Activated T-helper 1 cell treated with Interleukin-2 at 50 U/mL for 16 hours (primary cell): ENCODE data around the gene ZMYND10.

Experiments used
- DNase-seq: peaks from one replicate; pipeline ENCODE4 v3.0.0-alpha.2; 2020; ENCODE audit warnings: low read depth

ZMYND10 gene

DNA sequence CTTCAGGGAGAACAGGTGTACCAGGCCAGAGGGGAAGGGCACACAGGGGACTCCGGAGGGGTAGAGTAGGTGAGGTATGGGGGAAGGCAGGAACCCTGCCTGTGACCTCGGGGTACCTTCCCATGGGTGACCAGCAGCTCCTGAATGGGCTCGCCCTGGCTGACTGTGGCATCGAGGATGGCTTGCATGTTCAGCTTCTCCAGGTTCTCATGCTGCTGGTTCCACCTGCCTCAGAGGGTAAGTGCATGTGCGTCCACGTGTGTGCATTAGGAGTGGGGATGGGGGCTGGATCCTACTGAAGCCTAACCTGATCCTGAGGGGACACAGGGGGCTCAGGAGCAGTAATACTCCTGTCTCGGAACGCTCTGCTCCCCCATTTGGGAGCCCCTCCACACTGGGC is 524 bp downstream of the ZMYND10 start:
- DNase-seq: no peak

DNA sequence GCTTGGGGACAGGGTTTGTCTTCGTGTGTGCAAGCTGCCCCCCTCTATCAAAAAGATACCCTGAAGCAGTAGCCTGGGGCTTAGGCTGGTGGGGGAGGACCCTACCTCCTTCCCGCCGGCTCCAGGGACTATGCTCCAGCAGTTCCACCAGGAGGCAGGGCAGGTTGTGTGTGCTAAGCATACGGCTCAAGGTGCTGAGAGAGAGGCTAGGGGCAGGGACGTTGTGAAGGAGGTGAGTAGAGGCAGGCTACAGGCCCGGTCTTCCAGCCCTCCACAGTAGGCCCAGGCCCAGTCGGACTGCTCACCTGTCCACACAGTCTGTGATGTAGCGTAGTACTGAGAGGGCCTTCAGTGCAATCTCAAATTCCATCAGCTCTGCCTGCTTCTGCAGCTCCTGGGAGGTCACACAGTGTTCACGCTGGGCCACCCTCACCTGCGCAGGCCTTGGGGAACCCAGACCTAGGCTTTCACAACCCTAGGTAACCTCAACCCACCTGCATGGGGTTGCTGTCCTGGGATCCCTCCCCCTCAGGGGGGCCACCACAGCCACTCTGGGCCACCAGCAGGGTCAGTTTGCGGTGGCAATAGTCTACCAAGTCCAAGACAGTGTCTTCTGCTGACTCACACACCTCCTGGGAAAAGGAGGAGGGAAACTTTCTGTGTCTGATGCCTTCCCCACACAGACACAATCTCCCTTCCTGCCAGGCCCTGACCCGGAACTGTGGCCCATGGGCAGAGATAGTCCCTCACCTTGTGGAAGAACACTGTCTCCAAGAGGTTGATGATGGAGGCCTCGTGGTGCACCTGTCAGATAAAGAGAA is 2.5 kb downstream of the ZMYND10 start:
- DNase-seq: no peak

DNA sequence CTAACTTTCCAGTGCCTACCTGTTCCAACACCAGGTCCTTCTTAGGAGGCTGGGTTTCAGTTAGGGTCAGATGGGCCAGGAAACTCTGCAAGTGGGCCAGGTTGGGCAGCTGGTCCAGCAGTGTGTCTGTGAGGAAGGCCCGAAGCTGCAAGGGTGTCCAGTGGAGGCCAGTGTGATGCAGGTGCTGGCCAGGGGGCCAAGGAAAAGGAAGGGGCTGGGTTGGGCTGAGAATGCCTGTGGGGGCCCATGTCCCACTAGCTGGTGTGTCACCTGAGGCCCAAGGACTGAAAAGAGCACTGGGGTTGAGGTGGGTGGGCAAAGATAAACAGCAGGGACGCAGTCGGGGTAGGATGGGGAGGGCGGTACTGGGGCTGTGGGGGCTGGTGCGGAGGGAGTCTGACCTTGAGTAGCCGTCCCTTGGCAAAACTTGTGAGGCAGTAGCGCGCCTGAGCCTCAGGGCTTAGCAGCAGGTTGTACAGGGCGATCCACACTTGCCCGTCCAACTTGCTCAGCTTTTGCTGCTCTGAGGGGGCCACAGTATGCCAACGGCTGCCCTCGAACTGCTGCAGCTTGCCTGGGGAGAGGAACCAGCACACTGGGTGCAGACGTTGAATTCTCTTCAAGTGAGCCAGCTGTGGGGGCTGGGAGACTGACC is 3.4 kb downstream of the ZMYND10 start:
- DNase-seq: no peak

DNA sequence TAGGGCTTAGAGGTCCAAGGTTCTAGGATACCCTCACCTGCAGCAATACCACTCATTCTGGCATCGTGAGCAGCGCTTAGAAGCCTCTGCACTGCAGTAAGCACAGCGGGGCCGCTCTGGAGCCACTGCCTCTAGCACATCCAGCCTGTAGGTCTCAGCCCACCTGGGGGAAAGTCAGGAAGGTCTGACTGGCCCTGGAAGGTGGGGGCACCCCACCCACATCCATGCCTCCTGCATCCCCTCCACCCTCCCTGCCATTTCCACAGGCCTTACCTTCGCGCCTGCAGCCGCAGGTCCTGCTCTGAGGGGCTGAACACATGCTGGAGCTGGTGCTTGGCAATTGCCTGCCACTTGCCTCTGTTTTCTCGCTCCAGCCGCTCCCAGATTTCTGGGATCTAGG is 4.0 kb downstream of the ZMYND10 start:
- no peak for DNase-seq

DNA sequence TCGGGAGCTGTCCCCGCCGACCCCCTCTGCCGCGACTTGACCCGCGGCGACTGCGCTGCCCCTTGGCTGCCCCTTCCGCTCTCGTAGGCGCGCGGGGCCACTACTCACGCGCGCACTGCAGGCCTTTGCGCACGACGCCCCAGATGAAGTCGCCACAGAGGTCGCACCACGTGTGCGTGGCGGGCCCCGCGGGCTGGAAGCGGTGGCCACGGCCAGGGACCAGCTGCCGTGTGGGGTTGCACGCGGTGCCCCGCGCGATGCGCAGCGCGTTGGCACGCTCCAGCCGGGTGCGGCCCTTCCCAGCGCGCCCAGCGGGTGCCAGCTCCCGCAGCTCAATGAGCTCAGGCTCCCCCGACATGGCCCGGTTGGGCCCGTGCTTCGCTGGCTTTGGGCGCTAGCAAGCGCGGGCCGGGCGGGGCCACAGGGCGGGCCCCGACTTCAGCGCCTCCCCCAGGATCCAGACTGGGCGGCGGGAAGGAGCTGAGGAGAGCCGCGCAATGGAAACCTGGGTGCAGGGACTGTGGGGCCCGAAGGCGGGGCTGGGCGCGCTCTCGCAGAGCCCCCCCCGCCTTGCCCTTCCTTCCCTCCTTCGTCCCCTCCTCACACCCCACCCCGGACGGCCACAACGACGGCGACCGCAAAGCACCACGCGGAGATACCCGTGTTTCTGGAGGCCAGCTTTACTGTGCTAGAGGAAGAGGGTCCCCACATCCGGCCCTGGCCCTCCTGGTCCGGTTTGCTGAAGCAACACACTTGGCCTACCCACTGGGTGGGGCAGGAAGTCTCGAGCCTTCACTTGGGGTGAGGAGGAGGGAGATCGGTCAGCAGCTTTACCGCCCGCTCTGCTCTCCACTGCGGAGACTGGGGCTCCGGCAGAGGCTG is 4.8 kb downstream of the ZMYND10 start, which contains the start of gene RASSF1:
Gene RASSF1 (minus strand): TSS at position 389 of the 882 bp plus-strand sequence. CDS start 31 bp downstream, at position 358.
- peak; percentile 49 for DNase-seq

DNA sequence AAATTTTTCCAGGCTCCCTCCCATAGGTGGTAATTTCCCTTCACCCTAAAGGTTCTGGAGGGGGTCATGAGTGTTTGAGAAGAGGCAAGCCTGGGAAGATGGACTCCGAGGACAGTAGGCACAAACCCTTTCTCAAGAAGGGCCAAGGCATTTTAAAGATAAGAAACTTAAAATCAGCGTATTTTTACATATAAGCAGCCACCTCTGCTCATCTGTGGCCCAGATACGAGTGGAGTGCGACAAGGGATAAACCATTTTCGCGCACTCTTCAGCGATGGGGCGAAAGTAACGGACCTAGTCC is 5.4 kb downstream of the ZMYND10 start:
- DNase-seq: no peak

DNA sequence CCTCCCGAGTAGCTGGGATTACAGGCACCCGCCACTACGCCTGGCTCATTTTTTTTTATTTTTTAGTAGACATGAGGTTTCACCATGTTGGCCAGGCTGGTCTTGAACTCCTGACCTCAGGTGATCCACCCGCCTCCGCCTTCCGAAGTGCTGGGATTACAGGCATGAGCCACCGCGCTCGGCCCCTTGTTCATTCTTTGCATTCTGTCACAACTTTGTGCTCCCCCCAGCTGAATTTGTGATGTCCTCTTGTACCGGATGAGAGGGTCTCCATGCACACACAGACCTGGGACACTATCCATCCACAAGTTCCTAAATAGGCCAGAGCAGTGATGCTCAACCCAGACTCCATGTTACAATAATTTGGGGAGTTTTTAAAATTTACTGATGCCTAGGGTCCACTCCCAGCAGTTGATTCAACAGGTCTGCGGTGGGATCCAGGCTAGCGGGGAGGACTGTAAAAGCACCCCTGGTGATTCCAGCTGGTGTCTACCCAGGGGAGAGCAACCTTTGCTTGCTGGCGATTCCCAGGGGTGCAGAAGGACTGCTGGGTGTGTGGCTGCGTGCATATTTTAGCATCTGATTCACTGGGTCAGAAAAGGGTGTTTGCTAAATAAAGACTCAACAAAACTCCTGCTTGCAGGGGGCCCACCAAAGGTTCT is 5.9 kb downstream of the ZMYND10 start:
- DNase-seq: no peak

DNA sequence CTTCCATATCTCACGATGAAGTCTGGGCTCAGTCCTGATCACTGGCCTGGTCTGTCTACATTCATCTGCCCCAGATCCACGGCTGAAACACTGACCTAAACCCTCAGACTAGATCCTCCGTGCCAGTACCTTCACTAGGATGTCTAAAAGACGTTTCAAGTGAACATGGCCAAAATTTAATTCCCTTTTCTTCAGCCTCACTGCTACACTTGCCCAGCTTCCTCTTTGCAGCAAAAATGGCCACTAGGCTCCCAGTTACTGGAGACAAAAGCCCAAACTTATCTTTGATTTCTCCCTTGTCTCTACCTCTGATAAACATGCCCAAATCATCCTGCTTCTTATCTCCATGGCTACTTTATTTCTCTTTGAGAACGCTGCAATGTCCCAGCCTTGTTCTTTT is 6.6 kb downstream of the ZMYND10 start:
- no peak for DNase-seq

DNA sequence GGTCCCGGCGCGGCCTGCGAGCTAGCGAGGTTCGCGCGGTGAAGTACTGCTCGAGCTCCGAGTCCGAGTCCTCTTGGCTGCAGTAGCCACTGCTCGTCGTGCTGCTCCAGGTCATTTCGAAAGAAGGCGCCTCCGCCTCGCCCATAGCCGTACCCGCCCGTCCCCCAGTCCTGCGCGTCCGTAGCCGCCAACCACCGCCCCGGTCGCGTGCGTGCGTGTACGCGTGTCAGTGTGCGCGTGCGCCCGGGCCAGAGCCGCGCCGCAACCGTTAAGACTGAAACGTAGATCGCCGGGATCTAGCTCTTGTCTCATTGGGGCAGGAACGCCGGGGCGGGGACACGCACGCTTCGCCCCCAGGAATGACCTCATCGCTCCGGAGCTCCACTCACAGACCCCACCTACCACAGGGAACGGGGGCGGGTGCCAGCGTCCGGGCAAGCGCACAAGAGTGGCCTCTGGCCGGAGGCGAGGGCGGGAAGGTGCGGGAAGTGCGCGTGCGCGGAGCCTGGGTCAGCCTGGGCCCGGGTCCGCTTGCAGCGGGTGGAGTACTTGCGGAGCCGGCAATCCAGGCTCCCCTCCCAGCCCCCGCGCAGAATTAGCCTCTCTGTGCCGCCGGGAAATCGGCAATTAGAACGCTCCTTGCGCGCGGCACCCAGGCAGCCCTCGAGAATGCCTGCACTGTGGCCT is 8.2 kb downstream of the ZMYND10 start:
- peak; percentile 91 for DNase-seq

DNA sequence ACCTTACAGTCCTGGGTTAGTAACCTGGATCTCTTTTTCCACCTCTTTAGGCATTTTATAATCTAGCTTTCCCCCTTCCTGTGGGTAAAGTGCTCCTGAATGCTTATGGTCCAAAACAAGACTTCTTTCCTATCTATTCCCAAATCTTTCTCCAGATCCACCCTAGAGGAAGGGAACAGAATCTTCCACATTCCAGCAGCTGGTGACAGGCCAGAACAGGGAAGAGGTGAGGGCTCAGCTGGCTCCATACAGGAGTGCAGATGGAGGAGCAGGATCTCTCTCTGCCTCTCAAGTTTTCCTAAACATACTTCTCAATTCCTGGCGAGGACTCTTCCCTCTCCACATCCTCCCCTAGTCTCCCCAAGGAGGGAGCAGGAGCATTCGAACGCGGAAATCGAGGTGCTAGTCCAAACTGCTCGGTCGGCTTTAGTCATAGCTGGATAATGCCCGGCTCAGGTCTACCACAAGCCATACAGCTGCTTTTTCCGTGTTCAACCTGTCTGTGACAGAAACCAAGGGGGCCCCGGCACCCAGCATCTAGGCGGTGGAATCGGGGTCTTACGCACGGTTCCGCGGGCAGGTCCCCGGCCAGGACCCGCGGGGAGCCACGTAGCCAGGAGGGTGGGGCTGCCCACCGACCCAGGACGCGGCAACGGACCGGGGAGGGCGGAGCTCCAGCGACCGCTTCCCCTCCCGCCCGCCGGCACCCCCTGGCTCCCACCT is 8.9 kb downstream of the ZMYND10 start:
- no peak for DNase-seq

DNA sequence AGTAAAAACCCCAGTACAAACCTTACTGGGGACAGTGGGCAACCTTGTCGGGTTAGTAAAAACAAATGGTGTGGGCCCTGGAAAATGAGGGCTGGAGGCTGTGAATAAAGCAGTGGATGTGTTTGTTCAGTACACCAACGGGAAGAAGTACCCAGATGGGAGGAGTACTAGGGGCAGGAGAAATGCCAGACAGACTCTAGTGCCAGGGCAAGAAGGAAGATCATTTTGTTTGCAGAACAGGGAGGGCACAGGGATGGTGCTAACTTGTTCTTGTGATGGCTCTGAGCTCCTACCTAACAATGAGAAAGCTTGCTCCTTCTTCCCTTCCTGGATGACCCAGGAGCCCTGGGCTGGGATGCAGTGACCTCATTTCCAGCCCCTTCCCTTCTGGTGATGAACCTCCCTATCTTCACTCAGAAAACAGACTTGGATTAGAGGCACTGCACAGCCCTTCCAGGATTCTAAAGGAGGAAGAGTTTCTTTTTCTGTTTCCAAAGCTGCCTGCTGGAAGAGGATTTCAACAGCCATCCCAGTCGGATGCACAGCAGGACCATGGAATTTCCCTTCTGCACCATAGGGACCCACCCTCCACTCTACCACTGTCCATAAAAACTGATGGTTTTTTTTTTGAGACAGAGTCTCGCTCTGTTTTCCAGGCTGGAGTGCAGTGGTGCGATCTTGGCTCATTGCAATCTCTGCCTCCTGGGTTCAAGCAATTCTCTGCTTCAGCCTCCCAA is 11.0 kb downstream of the ZMYND10 start:
- no peak for DNase-seq

DNA sequence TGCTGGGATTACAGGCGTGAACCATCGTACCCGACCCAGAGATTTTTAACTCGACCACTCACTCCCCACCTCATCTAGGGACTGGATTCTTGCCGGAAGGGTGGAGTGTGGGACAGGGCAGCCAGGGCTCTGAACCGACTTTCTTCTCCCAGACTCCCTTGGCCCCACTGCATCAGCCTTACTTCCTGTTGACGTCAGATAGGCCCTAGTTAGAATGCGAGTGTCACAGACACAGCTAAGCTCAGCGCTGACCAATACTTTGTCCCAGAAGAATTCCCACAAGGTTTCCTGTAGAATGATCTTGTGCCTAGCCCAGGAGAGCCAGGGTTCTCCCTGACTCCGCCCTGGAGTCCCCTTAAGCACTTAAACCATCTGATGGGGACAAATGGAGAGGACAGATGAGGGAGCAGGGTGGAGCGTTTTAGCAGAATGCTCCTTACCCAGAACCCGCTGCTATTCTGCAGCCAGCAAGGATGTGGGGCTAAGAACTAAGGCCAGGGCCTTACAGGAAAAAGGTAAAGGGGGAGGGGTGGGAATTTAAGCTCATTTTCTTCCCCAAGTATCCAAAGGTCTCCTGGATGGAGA is 11.7 kb downstream of the ZMYND10 start:
- no peak for DNase-seq

DNA sequence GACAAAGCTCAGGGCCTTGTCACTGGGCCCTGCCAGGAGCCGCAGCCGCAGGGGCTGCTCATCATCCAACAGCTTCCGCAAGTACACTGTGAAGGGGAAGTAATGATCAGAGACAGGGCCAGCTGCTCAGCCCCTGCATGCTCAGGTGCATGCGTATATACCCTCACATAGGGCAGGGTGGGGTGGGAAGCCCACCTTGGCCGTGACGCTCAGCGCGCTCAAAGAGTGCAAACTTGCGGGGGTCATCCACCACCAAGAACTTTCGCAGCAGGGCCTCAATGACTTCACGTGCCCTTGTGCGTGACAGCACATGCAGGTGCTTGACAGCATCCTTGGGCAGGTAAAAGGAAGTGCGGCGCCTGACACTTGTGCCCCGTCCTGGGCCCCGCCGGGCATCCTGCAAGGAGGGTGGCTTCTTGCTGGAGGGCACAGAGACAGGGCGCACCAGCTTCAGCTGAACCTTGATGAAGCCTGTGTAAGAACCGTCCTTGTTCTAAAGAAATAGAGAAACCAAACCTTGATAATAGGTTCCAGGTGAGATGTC is 14.1 kb downstream of the ZMYND10 start:
- no peak for DNase-seq

DNA sequence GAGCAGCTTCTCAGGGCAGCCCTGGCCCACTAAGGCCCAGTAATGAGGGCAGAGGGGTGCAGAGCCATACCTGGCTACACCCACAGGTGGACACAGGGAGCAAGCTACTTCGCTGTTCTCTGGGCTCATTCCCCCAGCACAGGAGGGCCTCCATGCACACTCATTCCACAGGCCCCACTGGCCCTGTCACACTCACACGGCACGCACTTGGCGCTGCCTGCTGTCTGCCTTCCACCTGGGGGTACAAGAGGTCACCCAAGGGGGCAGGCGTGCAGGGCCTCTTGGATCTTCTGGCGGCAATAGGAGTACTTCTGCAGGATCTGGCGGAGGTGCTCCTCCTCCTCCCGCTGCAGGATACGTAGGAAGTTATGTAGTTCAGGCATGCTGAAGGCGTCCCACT is 15.2 kb downstream of the ZMYND10 start:
- no peak for DNase-seq

DNA sequence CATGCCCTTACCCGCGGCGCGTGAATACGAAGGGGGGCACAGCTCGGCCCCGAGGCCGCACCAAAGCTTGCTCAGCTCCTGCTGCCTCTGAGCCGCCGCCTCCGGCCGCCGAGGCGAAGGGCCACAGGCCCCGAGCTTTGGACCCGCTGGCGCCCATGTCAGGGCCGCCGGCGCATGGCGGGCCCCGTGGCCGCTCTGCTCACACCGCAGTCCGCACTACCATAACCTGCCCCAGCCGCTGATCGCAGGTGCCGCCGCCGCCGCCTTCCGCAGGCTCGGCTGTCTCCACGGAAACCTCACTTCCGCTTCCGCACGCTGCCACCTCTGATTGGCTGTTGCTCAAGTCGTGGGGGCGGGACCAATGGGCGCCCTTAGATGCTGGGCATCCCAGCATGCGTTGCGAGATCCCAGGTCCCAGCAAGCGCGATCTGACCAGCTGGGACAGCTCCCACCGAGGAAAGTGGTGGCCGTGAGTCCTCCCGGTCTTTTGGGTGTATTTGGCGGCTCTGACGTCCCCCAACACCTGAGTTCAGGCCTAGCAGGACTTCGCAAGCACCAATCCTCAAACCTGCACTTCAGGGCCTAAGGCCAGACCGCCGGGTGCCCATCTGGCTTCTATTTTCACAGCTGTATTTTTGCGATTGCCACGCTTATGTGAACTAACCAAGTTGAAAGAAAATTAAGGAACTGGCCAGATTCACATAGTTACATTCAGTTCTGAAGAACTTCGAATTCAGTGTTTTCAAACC is 17.4 kb downstream of the ZMYND10 start, which contains the start of gene TUSC2:
Gene TUSC2 (minus strand): TSS at position 281 of the 749 bp plus-strand sequence. CDS start 124 bp downstream, at position 157.
- DNase-seq: peak; percentile 89

DNA sequence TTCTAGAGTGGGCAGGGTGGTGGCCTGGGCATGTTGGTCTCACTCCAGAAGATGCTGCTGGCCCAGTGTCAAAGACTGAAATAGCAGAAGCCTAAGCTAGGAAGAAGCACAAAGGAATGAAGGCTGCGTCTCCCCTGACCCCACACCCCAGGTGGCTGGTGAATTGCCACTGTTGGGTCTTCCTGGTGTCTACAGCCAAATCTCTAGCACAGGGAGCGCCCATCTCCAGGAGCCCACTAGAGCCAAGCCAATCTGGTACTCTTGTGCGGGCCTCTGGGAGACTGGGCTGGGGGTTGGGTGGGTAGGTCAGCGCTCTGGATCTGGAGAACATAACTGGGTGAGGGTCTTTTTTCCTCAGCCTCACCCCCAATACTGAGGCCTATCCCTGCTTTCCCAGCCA is 18.4 kb downstream of the ZMYND10 start:
- DNase-seq: no peak

DNA sequence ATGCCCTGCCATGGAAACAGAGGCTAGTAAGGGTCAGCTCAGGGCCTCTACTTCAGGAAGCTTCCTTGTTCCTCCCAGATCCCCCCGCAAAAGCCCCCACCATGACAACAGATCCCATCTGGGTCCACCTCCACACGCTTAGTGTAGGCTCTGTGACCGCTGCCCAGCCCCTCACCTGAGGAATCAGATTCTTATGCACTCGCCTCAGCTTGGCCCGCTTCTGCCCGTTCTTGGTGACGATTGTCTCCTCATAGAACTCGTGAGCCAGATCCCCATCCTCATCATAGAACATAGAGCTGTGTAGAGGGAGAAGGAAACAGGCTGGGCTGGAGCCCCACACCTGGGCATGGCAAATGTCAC is 19.4 kb downstream of the ZMYND10 start:
- DNase-seq: no peak

DNA sequence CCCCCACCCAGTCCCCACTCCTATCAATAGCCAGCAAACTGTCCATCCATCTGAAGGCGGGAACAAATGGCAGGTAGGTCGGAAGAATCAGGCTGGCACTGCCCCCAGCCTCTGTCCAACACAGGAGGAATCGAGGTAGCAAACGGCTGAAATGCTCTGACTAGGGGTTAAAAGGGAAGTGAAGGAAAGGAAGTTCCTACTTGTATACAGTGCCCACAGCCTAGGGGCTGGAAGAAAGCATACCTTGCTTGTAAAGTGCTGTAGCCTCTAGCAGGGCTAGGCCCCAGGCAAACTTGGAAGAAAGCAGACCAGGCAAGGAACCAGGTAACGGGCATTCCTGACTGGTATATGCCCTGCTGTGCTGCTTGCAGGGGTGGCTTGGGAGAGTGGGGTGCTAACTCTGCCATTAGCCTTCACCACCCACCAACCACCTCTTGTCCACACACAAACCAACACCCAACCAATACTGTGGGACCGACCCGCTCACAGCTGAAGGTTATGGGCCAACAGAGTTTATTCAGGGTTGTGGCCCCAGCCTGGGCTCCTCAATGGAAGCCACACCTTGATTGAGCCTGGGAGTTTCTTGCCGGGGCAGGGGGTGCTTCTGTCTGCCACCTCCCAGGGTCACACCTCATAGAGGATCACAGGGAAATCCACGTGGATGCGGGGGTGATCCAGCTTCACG is 19.9 kb downstream of the ZMYND10 start:
- no peak for DNase-seq
